Mesothelial cell of epicardium (in vitro differentiated cells): ENCODE data around the gene CAPN7. TPM values are rescaled to one million over a fixed set of nuclear protein-coding genes. Genes with fewer than 3 reads are reported as not detected.
"Not testable (repeated sequence)": the region's sequence is repeated elsewhere in the genome, so short reads cannot be mapped to it uniquely, and the experiment has no call there.

Experiments
- DNase-seq, 2 experiments: peaks; one replicate each; pipeline ENCODE4 v3.0.0; 2021; ENCODE audit warnings: low spot score in 2 of 2; ENCODE audit not compliant: unreplicated experiment in 2 of 2
- H3K27ac Mint-ChIP-seq: 2 replicates; pipeline ENCODE4 v1.8.0; 2021; ENCODE audit warnings: mixed read lengths
- H3K27me3 Mint-ChIP-seq: 2 replicates; pipeline ENCODE4 v1.8.0; 2021; ENCODE audit warnings: low read depth, mixed read lengths
- H3K36me3 Mint-ChIP-seq: 2 replicates; pipeline ENCODE4 v1.8.0; 2021; ENCODE audit warnings: mixed read lengths
- H3K4me1 Mint-ChIP-seq: 2 replicates; pipeline ENCODE4 v1.8.0; 2021; ENCODE audit warnings: mixed read lengths
- H3K4me3 Mint-ChIP-seq: 2 replicates; pipeline ENCODE4 v1.8.0; 2021; ENCODE audit warnings: mild to moderate bottlenecking, moderate library complexity, mixed read lengths
- H3K9me3 Mint-ChIP-seq: 2 replicates; pipeline ENCODE4 v1.8.0; 2021; ENCODE audit warnings: mixed read lengths
- total RNA-seq: library from RNA; stranded (reverse); gene quantifications from 3 replicates; pipeline ENCODE4 v1.2.1, GENCODE V29; 2021
- TF ChIP-seq, protein P1 (sequence below): fragments of 200-600 bp; sonication (generic); IDR thresholded peaks from one replicate; pipeline ENCODE4 v1.5.0; 2021; ENCODE audit warnings: antibody characterized with exemption; ENCODE audit not compliant: unreplicated experiment

Gene CAPN7
- total RNA-seq: 41.7 to 44.6 TPM (median 42.4 TPM) in 3 replicates

DNA sequence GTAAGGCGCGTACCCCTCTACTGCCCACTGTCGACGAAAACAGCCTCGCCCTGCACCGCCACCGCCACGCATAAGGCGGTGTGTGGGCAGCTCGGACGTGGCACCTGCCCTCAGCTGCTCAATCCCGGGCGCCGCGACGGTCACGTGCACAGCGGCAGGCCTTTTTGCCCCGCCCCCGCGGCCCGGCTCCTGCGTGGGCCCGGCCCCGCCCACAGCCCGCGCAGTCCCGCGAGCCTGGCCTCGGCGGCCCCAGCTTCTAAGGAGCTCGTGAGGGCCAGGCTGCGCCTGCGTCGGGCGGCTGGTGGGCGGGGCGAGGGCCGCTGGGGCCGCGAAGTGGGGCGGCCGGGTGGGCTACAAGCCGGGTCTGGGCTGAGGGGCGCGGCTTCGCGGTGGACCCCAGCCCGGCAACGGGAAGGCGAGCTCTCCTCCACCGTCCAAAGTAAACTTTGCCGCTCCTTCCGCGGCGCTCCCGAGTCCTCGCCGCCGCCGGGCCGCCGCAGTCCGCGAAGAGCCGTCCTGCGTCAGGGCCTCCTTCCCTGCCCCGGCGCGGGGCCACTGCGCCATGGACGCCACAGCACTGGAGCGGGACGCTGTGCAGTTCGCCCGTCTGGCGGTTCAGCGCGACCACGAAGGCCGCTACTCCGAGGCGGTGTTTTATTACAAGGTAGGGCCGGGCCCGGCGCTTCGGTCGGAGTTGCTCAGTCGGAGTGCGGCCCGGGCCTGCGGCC lies at the start of gene CAPN7:
Gene CAPN7 (plus strand): TSS at position 313 of the 728 bp plus-strand sequence. CDS start 250 bp downstream, at position 563.
- H3K27me3 Mint-ChIP-seq: no peaks in the 10 kb centered on the region
- peaks cover 2% of the 10 kb centered on the region for H3K36me3 Mint-ChIP-seq
- TF ChIP-seq, protein P1, sequence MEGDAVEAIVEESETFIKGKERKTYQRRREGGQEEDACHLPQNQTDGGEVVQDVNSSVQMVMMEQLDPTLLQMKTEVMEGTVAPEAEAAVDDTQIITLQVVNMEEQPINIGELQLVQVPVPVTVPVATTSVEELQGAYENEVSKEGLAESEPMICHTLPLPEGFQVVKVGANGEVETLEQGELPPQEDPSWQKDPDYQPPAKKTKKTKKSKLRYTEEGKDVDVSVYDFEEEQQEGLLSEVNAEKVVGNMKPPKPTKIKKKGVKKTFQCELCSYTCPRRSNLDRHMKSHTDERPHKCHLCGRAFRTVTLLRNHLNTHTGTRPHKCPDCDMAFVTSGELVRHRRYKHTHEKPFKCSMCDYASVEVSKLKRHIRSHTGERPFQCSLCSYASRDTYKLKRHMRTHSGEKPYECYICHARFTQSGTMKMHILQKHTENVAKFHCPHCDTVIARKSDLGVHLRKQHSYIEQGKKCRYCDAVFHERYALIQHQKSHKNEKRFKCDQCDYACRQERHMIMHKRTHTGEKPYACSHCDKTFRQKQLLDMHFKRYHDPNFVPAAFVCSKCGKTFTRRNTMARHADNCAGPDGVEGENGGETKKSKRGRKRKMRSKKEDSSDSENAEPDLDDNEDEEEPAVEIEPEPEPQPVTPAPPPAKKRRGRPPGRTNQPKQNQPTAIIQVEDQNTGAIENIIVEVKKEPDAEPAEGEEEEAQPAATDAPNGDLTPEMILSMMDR: no peak
- peak within 1 kb of the TSS; percentile 88 for H3K4me3 Mint-ChIP-seq
- peak within 1 kb of the TSS; percentile 93 for H3K27ac Mint-ChIP-seq
- DNase-seq: peak; percentile 90 to 96
- no peaks in the 10 kb centered on the region for H3K9me3 Mint-ChIP-seq
- H3K4me1 Mint-ChIP-seq: peaks cover 20% of the 10 kb centered on the region

DNA sequence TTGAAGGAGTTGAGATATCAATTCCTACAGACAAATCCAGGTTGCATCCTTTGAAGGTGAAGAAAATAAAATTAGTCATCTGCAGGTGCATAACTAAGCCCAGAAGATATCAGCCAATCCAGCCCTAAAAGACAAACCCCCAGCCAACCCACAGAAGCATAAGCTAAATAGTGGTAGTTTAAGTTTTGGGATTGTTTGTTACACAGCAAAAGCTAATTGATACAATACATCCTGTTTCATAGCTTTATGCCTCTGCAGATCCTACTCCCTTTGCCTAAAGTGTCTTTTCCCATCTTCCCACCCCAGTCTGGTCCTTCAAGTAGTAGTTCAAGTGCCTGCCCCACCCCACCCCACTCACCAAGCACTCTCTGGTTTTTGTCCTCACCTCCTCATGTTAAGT lies 48.6 kb upstream of the CAPN7 start:
- Mint-ChIP-seq H3K36me3 (no peaks in the 10 kb centered on the region), H3K4me3 (no peak overlapping the region), H3K27ac (no peak overlapping the region), H3K27me3 (peaks cover 69% of the 10 kb centered on the region), H3K9me3 (peaks cover 6% of the 10 kb centered on the region), H3K4me1 (no peaks in the 10 kb centered on the region)
- DNase-seq: no peak
- TF ChIP-seq, protein P1: no peak

DNA sequence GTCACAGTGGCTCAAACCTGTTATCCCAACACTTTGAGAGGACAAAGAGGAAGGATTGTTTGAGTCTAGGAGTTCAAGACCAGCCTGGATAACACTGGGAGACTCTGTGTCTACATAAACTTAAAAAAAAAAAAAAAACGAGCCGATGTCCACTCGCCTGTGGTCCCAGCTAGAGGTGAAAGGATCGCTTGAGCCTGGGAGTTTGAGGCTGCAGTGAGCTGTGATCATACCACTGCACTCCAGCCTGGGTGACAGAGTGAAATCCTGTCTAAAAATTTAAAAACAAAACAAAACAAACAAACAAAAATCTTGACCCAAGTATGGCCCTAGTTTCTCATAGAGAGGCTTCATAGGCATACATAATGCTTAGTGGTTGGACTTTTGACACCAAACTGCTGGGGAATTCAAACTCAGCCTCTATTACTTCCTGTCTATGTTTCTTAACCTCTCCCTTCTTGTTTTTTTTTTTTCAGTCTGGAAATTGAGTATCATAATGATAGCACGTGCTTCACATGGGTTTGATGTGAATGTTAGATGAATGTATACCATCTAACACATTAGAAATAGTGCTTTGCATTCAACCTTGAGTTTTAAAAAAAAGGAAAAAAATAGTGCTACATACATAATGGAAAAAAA lies 46.4 kb upstream of the CAPN7 start:
- H3K27me3 Mint-ChIP-seq: peaks cover 50% of the 10 kb centered on the region
- no peaks in the 10 kb centered on the region for H3K36me3 Mint-ChIP-seq
- no peak overlapping the region for H3K4me3 Mint-ChIP-seq
- peaks cover 11% of the 10 kb centered on the region for H3K9me3 Mint-ChIP-seq
- no peak for DNase-seq
- no peak overlapping the region for H3K27ac Mint-ChIP-seq
- TF ChIP-seq, protein P1: no peak
- H3K4me1 Mint-ChIP-seq: no peaks in the 10 kb centered on the region

DNA sequence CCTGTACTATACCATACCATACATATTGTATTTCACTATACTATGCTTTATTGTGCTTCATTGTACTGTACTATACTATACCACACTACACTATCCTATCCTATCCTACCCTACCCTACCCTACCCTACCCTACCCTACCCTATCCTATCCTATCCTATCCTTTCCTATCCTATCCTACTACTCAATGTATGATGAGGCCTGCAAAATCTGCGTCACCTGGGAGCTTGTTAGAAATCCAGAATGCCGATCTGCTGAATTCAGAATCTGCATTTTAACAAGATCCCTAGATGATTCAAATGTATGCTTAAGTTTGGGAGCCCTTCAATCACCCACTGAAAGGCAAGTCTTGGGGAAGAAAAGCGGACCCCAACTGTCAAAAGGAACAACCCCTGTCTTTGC lies 45.4 kb upstream of the CAPN7 start:
- DNase-seq: no peak
- Mint-ChIP-seq H3K4me3 (no peak overlapping the region), H3K36me3 (no peaks in the 10 kb centered on the region), H3K4me1 (no peaks in the 10 kb centered on the region), H3K9me3 (peaks cover 20% of the 10 kb centered on the region), H3K27me3 (peaks cover 40% of the 10 kb centered on the region), H3K27ac (no peak overlapping the region)
- TF ChIP-seq, protein P1: no peak

DNA sequence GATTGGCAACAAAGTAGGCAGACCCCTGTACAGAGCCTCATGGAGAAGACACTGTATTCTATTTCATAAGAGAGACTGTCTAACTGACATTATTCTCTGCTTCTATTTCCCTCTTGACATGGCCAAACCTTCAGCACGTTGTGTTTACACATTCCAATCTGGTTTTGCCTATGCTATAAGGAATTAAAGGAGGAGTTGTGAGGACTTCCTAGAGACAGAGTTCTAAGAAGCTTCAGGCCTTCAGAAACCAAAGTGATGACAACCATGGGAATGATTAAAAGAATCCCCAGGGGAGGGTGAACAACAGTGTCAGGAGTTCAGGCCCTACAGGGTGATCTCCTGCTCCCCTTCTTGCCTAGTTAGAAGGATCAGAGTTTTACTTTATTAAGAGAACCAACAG lies 44.9 kb upstream of the CAPN7 start:
- no peak overlapping the region for H3K4me3 Mint-ChIP-seq
- no peak for DNase-seq
- no peak overlapping the region for H3K27ac Mint-ChIP-seq
- peaks cover 37% of the 10 kb centered on the region for H3K27me3 Mint-ChIP-seq
- TF ChIP-seq, protein P1: no peak
- no peaks in the 10 kb centered on the region for H3K36me3 Mint-ChIP-seq
- peaks cover 22% of the 10 kb centered on the region for H3K9me3 Mint-ChIP-seq
- no peaks in the 10 kb centered on the region for H3K4me1 Mint-ChIP-seq

DNA sequence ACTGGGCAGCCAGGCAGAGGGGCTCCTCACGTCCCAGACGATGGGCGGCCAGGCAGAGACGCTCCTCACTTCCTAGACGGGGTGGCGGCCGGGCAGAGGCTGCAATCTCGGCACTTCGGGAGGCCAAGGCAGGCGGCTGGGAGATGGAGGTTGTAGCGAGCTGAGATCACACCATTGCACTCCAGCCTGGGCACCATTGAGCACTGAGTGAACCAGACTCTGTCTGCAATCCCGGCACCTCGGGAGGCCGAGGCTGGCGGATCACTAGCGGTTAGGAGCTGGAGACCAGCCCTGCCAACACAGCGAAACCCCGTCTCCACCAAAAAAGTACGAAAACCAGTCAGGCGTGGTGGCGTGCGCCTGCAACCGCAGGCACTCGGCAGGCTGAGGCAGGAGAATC lies 42.4 kb upstream of the CAPN7 start:
- H3K4me1 Mint-ChIP-seq, H3K27ac Mint-ChIP-seq, H3K4me3 Mint-ChIP-seq, H3K36me3 Mint-ChIP-seq, DNase-seq: not testable (repeated sequence)
- H3K9me3 Mint-ChIP-seq: peaks cover 16% of the 10 kb centered on the region
- H3K27me3 Mint-ChIP-seq: peaks cover 26% of the 10 kb centered on the region
